A549 (cell line): Measurements from ENCODE around the gene ITIH3. TPM values are rescaled to one million over a fixed set of nuclear protein-coding genes. Genes with fewer than 3 reads are reported as not detected.
"Not testable (repeated sequence)": the region's sequence is repeated elsewhere in the genome, so short reads cannot be mapped to it uniquely, and the experiment has no call there.

Experiments
- ATAC-seq, 2 experiments: fragments of 200-7000 bp in 1 of 2; fragments of >200 bp in 1 of 2; cut with Nextera tagmentation in 1 of 2; cut with Tn5 transposase in 1 of 2; 3 replicates each; pipeline versions ENCODE4 v1.8.0 to v1.9.1; 2018 to 2020; ENCODE audit warnings: mild to moderate bottlenecking in 1 of 2, moderate library complexity in 1 of 2
- CTCF ChIA-PET: fragments of 300-600 bp; sonication (Branson Sonifier 250); formaldehyde crosslinking; extraction: SDS; loops from one replicate; lab custom pipeline; 2021; ENCODE audit warnings: antibody characterized with exemption, inconsistent platforms; lab: Yijun Ruan, JAX
- POLR2A ChIA-PET: fragments of 350-600 bp; formaldehyde crosslinking; extraction: SDS; loops from one replicate; lab custom pipeline; 2021; ENCODE audit warnings: antibody characterized with exemption, inconsistent platforms; lab: Yijun Ruan, JAX
- DNase-seq, 2 experiments: peaks; one replicate each; pipeline versions ENCODE4 v3.0.0 to v3.0.0-alpha.2; 2011 to 2016; ENCODE audit warnings: low read depth in 1 of 2, low spot score in 1 of 2
- FAIRE-seq: peaks from 2 replicates; lab custom pipeline; 2011; peaks lifted over from hg19 to GRCh38; lab: Jason Lieb, UNC
- H3K27ac ChIP-seq, 2 experiments: fragments of >200 bp; sonication (Bioruptor Twin); formaldehyde crosslinking; 3 replicates each; pipeline ENCODE4 v1.5.1; 2016 to 2017
- H3K4me1 ChIP-seq: fragments of >200 bp; sonication (Bioruptor Twin); formaldehyde crosslinking; 3 replicates; pipeline ENCODE4 v1.6.1; 2016
- H3K4me2 ChIP-seq: fragments of >200 bp; sonication (Bioruptor Twin); formaldehyde crosslinking; 3 replicates; pipeline ENCODE4 v1.6.1; 2016
- H3K4me3 ChIP-seq: fragments of >200 bp; sonication (Bioruptor Twin); formaldehyde crosslinking; 3 replicates; pipeline ENCODE4 v1.5.1; 2016
- H3K9me3 ChIP-seq: fragments of >200 bp; sonication (Bioruptor Twin); formaldehyde crosslinking; 3 replicates; pipeline ENCODE4 v1.6.1; 2016
- BHLHE40 ChIP-seq: IDR thresholded peaks from 2 replicates; pipeline ENCODE4 v1.6.1; 2012; ENCODE audit warnings: low read depth, low read length, inconsistent platforms
- CBX2 ChIP-seq: fragments of 200-600 bp; sonication (generic); IDR thresholded peaks from 2 replicates; pipeline ENCODE4 v1.6.1; 2016; ENCODE audit warnings: low read depth, mild to moderate bottlenecking, borderline replicate concordance
- CBX8 ChIP-seq: fragments of 200-600 bp; sonication (generic); IDR thresholded peaks from 2 replicates; pipeline ENCODE4 v1.6.1; 2016
- EHMT2 ChIP-seq: fragments of 200-600 bp; sonication (generic); IDR thresholded peaks from 2 replicates; pipeline ENCODE4 v1.6.1; 2016; ENCODE audit warnings: antibody characterized with exemption, low read depth, mild to moderate bottlenecking, moderate library complexity
- EP300 ChIP-seq, 2 experiments: fragments of >200 bp; sonication (Bioruptor Twin); formaldehyde crosslinking; IDR thresholded peaks; 2 replicates in 1 of 2; 3 replicates in 1 of 2; pipeline ENCODE4 v1.6.1; 2016 to 2017
- ESRRA ChIP-seq: fragments of 150-350 bp; IDR thresholded peaks from 2 replicates; pipeline ENCODE4 v1.6.1; 2014; ENCODE audit warnings: mild to moderate bottlenecking, low read length, borderline replicate concordance
- FOSB ChIP-seq: fragments of 250-450 bp; sonication (Bioruptor Pico); IDR thresholded peaks from 2 replicates; pipeline ENCODE4 v1.5.0; 2020; ENCODE audit warnings: mild to moderate bottlenecking, moderate library complexity
- GATA3 ChIP-seq: IDR thresholded peaks from 2 replicates; pipeline ENCODE4 v1.6.1; 2012; ENCODE audit warnings: borderline replicate concordance
- HOXB13 ChIP-seq: fragments of 250-450 bp; sonication (Bioruptor Pico); IDR thresholded peaks from 2 replicates; pipeline ENCODE4 v1.5.0; 2020; ENCODE audit warnings: low read depth, mild to moderate bottlenecking, moderate library complexity
- JUN ChIP-seq, 2 experiments: fragments of >200 bp; sonication (Bioruptor Twin); formaldehyde crosslinking; IDR thresholded peaks; 2 replicates in 1 of 2; 3 replicates in 1 of 2; pipeline ENCODE4 v1.6.1; 2016 to 2017
- KDM5A ChIP-seq: fragments of 200-600 bp; sonication (generic); IDR thresholded peaks from 2 replicates; pipeline ENCODE4 v1.6.1; 2016; ENCODE audit warnings: antibody characterized with exemption, mild to moderate bottlenecking
- MAFK ChIP-seq: fragments of 450-650 bp; IDR thresholded peaks from 2 replicates; pipeline ENCODE4 v1.6.1; 2014; ENCODE audit not compliant: partially characterized antibody
- NFE2L2 ChIP-seq: fragments of 150-350 bp; conservative IDR thresholded peaks from 2 replicates; pipeline ENCODE4 v1.6.1; 2014; ENCODE audit warnings: low read length
- NPAS2 ChIP-seq: fragments of 250-450 bp; sonication (Bioruptor Pico); IDR thresholded peaks from 2 replicates; pipeline ENCODE4 v1.8.0; 2022; ENCODE audit warnings: mild to moderate bottlenecking, moderate library complexity, borderline replicate concordance
- NR3C1 ChIP-seq: fragments of >200 bp; sonication (Bioruptor Twin); formaldehyde crosslinking; IDR thresholded peaks from 3 replicates; pipeline ENCODE4 v1.6.1; 2017
- POLR2AphosphoS2 ChIP-seq: conservative IDR thresholded peaks from 2 replicates; pipeline ENCODE4 v1.6.1; 2012; ENCODE audit warnings: low read length, improper control_type of control experiment, inconsistent platforms
- RARB ChIP-seq: fragments of 250-450 bp; sonication (Bioruptor Pico); IDR thresholded peaks from 2 replicates; pipeline ENCODE4 v1.8.0; 2021; ENCODE audit warnings: mild to moderate bottlenecking, moderate library complexity
- RCOR1 ChIP-seq: fragments of 150-350 bp; IDR thresholded peaks from 2 replicates; pipeline ENCODE4 v1.6.1; 2014; ENCODE audit warnings: antibody characterized with exemption, low read length, low read depth
- RFX5 ChIP-seq: fragments of 450-650 bp; IDR thresholded peaks from 2 replicates; pipeline ENCODE4 v1.7.1; 2014; ENCODE audit warnings: antibody characterized with exemption, mild to moderate bottlenecking, moderate library complexity
- TFCP2L1 ChIP-seq: fragments of 250-450 bp; sonication (Bioruptor Pico); IDR thresholded peaks from 2 replicates; pipeline ENCODE4 v1.5.0; 2021; ENCODE audit warnings: mild to moderate bottlenecking
- TP53 ChIP-seq: fragments of 250-450 bp; sonication (Bioruptor Pico); IDR thresholded peaks from 2 replicates; pipeline ENCODE4 v1.5.0; 2021; ENCODE audit warnings: mild to moderate bottlenecking, moderate library complexity
- ZNF302 ChIP-seq: fragments of 250-450 bp; sonication (Bioruptor Pico); IDR thresholded peaks from 2 replicates; pipeline ENCODE4 v1.9.0; 2021; ENCODE audit warnings: inconsistent platforms, mild to moderate bottlenecking, moderate library complexity
- WGBS: methylation state at CpG from one replicate; pipeline ENCODE4 v1.1.6; 2017; ENCODE audit errors: missing lambda C conversion rate; 5-methylcytosine and 5-hydroxymethylcytosine counted together
- polyA plus RNA-seq, 4 experiments: library from polyadenylated mRNA; depleted of rRNA in 3 of 4; stranded (reverse); fragments of >200 nt; fragmentation: RNase III in 1 of 4; extraction: RNeasy Plus Mini Kit Qiagen cat#74134 plus additional on column Dnase treatment in 1 of 4; gene quantifications; 2 replicates in 3 of 4; 3 replicates in 1 of 4; pipeline ENCODE4 v1.2.3, GENCODE V29; 2011 to 2017
- TF ChIP-seq, protein P1 (sequence below): fragments of 450-650 bp; IDR thresholded peaks from 2 replicates; pipeline ENCODE4 v1.6.1; 2014; ENCODE audit warnings: antibody characterized with exemption
- TF ChIP-seq, protein P2 (sequence below): fragments of 200-600 bp; sonication (generic); IDR thresholded peaks from 2 replicates; pipeline ENCODE4 v1.6.1; 2016; ENCODE audit warnings: antibody characterized with exemption, mild to moderate bottlenecking, moderate library complexity

ITIH3 gene
- polyA plus RNA-seq, 2 of the 4 experiments (the other 2 are of a cell fraction), result 0.09 TPM; not detected in 1

DNA sequence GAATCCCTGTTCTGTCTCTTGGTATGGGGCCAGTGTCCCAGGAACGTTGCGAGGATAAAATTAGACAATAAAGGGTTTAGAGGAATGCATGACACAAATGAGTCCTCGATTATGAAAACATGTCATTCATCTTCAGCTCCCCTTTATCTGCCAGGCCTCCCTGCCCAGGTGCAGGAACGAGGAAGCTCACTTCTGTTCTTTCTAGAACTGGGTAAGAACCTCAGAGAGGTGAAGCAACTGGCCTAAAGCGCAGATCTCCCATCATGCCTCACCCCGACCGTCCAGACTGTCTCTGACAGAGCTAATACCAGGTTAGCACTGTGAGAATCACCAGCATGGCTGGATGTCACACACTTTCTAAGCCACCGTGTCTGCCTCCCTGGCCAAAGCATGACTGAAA is 18.7 kb upstream of the ITIH3 start:
- ChIA-PET POLR2A (no interaction called here), CTCF (no interaction called here)
- no peak for DNase-seq
- no peak for TF ChIP-seq EP300 (IDR thresholded peaks at IDR 0.05)
- TF ChIP-seq RFX5, result no peak
- TF ChIP-seq RCOR1, result no peak
- no peak for TF ChIP-seq CBX8
- TF ChIP-seq, protein P1, sequence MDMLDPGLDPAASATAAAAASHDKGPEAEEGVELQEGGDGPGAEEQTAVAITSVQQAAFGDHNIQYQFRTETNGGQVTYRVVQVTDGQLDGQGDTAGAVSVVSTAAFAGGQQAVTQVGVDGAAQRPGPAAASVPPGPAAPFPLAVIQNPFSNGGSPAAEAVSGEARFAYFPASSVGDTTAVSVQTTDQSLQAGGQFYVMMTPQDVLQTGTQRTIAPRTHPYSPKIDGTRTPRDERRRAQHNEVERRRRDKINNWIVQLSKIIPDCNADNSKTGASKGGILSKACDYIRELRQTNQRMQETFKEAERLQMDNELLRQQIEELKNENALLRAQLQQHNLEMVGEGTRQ, result no peak
- TF ChIP-seq ZNF302 (CRISPR knock-in tag), result no peak
- no peak for TF ChIP-seq KDM5A
- no peak for TF ChIP-seq TFCP2L1
- no peak for TF ChIP-seq BHLHE40
- TF ChIP-seq EHMT2, result no peak
- TF ChIP-seq CBX2, result no peak
- TF ChIP-seq HOXB13 (CRISPR knock-in tag), result no peak
- no peak for TF ChIP-seq RARB (CRISPR knock-in tag)
- H3K4me3 ChIP-seq, result no peak overlapping the region
- WGBS, result 61% methylated on average over 8 of the region's 8 CpGs
- H3K4me1 ChIP-seq, result 0 out of 3 replicates have a peak, but pooled peaks cover 4% of the 10 kb centered on the region
- no peak overlapping the region for H3K4me2 ChIP-seq
- no peak for ATAC-seq
- no peaks in the 10 kb centered on the region for H3K9me3 ChIP-seq
- no peak overlapping the region for H3K27ac ChIP-seq
- no peak for FAIRE-seq

DNA sequence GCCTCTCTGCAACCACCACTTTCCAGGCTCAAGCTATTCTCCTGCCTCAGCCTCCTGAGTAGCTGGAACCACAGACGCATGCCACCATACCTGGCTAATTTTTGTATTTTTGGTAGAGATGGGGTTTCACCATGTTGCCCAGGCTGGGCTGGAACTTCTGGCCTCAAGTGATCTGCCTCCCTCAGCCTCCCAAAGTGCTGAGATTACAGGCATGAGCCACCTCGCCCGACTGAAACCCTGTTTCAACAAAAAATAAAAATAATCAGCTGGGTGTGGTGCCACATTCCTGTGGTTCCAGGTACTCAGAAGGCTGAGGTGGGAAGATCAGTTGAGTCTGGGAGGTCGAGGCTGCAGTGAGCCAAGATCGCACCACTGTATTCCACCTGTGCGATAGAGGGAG is 18.1 kb upstream of the ITIH3 start:
- H3K9me3 ChIP-seq, POLR2A ChIA-PET, CTCF ChIA-PET, H3K4me2 ChIP-seq, H3K4me3 ChIP-seq, H3K4me1 ChIP-seq, DNase-seq, H3K27ac ChIP-seq, FAIRE-seq, ATAC-seq: not testable (repeated sequence)
- WGBS, result 73% methylated on average over 6 of the region's 6 CpGs

DNA sequence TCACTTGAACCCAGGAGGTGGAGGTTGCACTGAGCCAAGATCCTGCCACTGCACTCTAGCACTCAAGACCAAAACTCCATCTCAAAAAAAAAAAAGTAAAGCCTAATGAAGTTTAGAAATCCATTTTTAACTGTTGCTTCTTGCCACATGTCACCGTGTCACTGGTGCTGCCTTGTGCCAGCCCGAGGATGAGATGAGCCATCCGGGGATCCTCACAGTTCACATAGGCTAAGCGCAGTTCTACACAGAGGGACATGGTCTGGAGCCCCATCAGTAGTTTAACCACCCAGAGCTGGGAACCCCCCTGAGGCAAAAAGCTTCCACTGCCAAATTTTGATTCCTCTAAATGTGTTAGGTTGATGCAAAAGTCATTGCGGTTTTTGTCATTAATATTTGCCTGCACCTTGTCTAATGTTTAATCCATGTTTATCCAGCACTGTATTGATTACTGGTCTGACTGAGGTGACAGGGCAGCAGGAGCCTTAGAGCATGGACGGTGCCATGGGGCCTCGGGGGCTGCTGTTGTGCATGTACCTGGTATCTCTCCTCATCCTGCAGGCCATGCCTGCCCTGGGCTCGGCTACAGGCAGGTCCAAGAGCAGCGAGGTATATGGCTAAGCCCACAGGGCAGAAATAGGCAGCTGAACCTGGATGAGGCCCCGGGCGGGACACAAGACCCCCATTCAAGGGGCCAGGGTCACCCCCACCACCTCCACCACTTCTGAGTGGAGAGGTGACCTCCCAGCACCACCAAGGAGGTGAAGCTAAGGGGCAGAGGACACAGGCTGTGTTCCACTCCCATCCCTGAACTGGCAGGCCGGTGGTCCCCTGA is 17.3 kb upstream of the ITIH3 start, which contains the start of gene ITIH1:
Gene ITIH1 (plus strand): TSS at position 473 of the 832 bp plus-strand sequence. CDS start 17 bp downstream, at position 490.
- TF ChIP-seq NPAS2 (no peak), NFE2L2 (no peak), FOSB (CRISPR knock-in tag) (no peak), EP300 (IDR thresholded peaks at IDR 0.05) (no peak), KDM5A (no peak), ESRRA (no peak), ZNF302 (CRISPR knock-in tag) (no peak), JUN (IDR thresholded peaks at IDR 0.05) (no peak), NR3C1 (no peak), TP53 (CRISPR knock-in tag) (no peak), POLR2AphosphoS2 (no peak), CBX8 (no peak), MAFK (no peak), GATA3 (no peak), TFCP2L1 (no peak)
- TF ChIP-seq, protein P2, sequence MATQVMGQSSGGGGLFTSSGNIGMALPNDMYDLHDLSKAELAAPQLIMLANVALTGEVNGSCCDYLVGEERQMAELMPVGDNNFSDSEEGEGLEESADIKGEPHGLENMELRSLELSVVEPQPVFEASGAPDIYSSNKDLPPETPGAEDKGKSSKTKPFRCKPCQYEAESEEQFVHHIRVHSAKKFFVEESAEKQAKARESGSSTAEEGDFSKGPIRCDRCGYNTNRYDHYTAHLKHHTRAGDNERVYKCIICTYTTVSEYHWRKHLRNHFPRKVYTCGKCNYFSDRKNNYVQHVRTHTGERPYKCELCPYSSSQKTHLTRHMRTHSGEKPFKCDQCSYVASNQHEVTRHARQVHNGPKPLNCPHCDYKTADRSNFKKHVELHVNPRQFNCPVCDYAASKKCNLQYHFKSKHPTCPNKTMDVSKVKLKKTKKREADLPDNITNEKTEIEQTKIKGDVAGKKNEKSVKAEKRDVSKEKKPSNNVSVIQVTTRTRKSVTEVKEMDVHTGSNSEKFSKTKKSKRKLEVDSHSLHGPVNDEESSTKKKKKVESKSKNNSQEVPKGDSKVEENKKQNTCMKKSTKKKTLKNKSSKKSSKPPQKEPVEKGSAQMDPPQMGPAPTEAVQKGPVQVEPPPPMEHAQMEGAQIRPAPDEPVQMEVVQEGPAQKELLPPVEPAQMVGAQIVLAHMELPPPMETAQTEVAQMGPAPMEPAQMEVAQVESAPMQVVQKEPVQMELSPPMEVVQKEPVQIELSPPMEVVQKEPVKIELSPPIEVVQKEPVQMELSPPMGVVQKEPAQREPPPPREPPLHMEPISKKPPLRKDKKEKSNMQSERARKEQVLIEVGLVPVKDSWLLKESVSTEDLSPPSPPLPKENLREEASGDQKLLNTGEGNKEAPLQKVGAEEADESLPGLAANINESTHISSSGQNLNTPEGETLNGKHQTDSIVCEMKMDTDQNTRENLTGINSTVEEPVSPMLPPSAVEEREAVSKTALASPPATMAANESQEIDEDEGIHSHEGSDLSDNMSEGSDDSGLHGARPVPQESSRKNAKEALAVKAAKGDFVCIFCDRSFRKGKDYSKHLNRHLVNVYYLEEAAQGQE, result no peak
- TF ChIP-seq, protein P1, result no peak
- ATAC-seq (no peak), FAIRE-seq (no peak), DNase-seq (no peak)
- no peak within 1 kb of the TSS for H3K4me3 ChIP-seq
- ChIA-PET POLR2A (no interaction called here), CTCF (interaction anchor here (0.6 kb wide), 1 partner anchor 22 kb away, joined by 3 read pairs; no protein-coding TSS in a partner anchor)
- H3K4me1 ChIP-seq, result no peaks in the 10 kb centered on the region
- no peak within 1 kb of the TSS for H3K4me2 ChIP-seq
- 73% methylated on average over 10 of the region's 12 CpGs for WGBS
- no peaks in the 10 kb centered on the region for H3K9me3 ChIP-seq
- H3K27ac ChIP-seq, result no peak within 1 kb of the TSS
